Endothelial cell (in vitro differentiated cells): ENCODE data around the gene UACA. TPM values are rescaled to one million over a fixed set of nuclear protein-coding genes. Genes with fewer than 3 reads are reported as not detected.
"Not testable (repeated sequence)": the region's sequence is repeated elsewhere in the genome, so short reads cannot be mapped to it uniquely, and the experiment has no call there.

Source experiments
- DNase-seq: peaks from one replicate; pipeline ENCODE4 v3.0.0; 2021; ENCODE audit warnings: low spot score
- H3K27ac Mint-ChIP-seq: one replicate; pipeline ENCODE4 v1.8.0; 2021; ENCODE audit warnings: mixed read lengths, inconsistent platforms; ENCODE audit not compliant: unreplicated experiment
- H3K27me3 Mint-ChIP-seq: one replicate; pipeline ENCODE4 v1.8.0; 2021; ENCODE audit warnings: mild to moderate bottlenecking, moderate library complexity, mixed read lengths, inconsistent platforms; ENCODE audit not compliant: unreplicated experiment
- H3K36me3 Mint-ChIP-seq: one replicate; pipeline ENCODE4 v1.8.0; 2021; ENCODE audit warnings: mild to moderate bottlenecking, low read depth, mixed read lengths, inconsistent platforms; ENCODE audit not compliant: unreplicated experiment
- H3K4me1 Mint-ChIP-seq: one replicate; pipeline ENCODE4 v1.8.0; 2021; ENCODE audit warnings: mild to moderate bottlenecking, mixed read lengths, inconsistent platforms; ENCODE audit not compliant: unreplicated experiment
- H3K4me3 Mint-ChIP-seq: one replicate; pipeline ENCODE4 v1.8.0; 2021; ENCODE audit warnings: mild to moderate bottlenecking, mixed read lengths, inconsistent platforms; ENCODE audit not compliant: unreplicated experiment
- H3K9me3 Mint-ChIP-seq: one replicate; pipeline ENCODE4 v1.8.0; 2021; ENCODE audit warnings: mixed read lengths, inconsistent platforms; ENCODE audit not compliant: unreplicated experiment
- long read RNA-seq: library from polyadenylated mRNA; unstranded; transcript quantifications from one replicate; pipeline ENCODE4 v2.0.0, GENCODE V29; 2020; ENCODE audit not compliant: unreplicated experiment
- total RNA-seq: library from RNA; stranded (reverse); fragmentation: NEBNext Ultra II Directional; extraction: Animal tissue kit (Norgen Biotek cat#: 25700); gene quantifications from one replicate; pipeline ENCODE4 v1.2.1, GENCODE V29; 2021; ENCODE audit not compliant: unreplicated experiment
- TF ChIP-seq, protein P1 (sequence below): fragments of 200-600 bp; sonication (generic); IDR thresholded peaks from one replicate; pipeline ENCODE4 v1.5.0; 2021; ENCODE audit warnings: antibody characterized with exemption; ENCODE audit not compliant: unreplicated experiment

The UACA gene
- total RNA-seq: 34.2 TPM
- long read RNA-seq, partial matches to known transcripts: 18 of 22 reads
- long read RNA-seq, other reads (novel, unspliced or antisense): 4 of 22 reads

DNA sequence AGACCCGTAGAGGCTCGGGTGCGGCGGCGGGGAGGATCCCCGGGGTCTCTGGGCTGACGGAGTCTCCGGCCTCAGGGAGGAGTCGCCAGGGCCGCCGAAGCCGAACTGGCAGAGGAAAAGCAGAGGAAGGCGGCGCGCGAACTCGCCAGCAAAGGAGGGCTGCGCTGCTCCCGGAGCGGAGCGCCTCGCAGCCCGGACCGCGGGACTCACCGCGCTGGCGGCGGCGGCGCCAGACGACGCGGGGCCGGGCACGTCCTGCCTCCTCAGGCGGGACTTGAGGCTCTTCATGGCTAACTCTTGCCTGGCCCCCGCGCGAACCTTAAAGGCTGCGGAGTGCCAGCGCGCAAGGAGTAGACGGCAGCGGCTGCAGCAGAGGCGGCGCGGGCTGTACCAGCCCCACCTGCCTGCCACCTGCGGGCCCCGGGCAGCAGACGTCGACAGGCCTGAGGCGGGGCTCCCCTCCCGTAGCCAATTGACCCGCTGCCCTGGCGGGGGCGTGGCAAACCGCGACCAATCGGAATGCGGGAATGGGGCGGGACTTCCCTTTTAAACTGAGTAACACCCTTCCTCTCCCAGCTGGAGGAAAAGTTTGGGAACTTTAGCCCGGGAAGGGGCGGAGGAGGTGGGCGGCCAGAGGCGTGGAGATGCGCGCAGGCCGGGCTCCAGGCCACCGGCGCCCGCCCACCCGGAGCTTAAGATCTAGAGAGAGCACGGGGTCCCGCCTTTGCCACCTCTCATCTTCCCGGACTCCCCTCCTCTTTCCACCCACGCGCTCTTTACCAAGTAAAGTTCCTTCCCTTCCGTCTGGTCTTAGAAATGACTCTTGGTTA lies at the start of gene UACA:
Gene UACA, minus strand, starts transcription at position 439 of the 830 bp plus-strand sequence. Its CDS starts 151 bp downstream, at position 288.
- Mint-ChIP-seq H3K27me3 (peaks cover 4% of the 10 kb centered on the region), H3K36me3 (no peaks in the 10 kb centered on the region), H3K4me1 (peaks cover 4% of the 10 kb centered on the region), H3K4me3 (peak within 1 kb of the TSS; percentile 97), H3K9me3 (no peaks in the 10 kb centered on the region), H3K27ac (peak within 1 kb of the TSS; percentile 62)
- DNase-seq: peak; percentile 98
- TF ChIP-seq, protein P1, sequence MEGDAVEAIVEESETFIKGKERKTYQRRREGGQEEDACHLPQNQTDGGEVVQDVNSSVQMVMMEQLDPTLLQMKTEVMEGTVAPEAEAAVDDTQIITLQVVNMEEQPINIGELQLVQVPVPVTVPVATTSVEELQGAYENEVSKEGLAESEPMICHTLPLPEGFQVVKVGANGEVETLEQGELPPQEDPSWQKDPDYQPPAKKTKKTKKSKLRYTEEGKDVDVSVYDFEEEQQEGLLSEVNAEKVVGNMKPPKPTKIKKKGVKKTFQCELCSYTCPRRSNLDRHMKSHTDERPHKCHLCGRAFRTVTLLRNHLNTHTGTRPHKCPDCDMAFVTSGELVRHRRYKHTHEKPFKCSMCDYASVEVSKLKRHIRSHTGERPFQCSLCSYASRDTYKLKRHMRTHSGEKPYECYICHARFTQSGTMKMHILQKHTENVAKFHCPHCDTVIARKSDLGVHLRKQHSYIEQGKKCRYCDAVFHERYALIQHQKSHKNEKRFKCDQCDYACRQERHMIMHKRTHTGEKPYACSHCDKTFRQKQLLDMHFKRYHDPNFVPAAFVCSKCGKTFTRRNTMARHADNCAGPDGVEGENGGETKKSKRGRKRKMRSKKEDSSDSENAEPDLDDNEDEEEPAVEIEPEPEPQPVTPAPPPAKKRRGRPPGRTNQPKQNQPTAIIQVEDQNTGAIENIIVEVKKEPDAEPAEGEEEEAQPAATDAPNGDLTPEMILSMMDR: no peak

DNA sequence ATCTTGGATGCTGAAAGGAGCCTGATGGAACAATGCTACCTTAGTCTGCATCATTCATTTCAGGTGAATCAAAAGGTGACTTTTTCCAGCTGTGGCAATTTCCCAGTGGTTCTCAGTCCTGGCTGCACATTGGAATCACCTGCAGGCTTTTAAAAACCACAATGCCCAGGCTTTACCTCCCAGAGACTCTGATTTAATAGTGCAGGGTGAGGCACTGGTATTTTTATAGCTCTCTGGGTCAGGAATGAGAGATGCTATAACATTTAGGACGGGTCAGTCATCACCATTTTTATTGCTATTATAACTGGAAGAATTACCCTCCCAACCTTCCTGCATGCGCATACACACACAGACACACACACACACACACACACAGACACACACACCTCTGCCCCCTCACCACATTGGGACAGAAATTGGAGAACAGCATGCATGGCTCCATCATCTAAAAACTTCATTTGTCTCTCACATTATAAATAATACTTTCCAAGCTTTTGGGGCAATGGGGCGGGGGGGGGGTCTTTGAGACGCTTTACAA lies 49.5 kb upstream of the UACA start:
- DNase-seq: no peak
- Mint-ChIP-seq H3K9me3 (no peaks in the 10 kb centered on the region), H3K27ac (no peak overlapping the region), H3K27me3 (peaks cover 2% of the 10 kb centered on the region), H3K36me3 (no peaks in the 10 kb centered on the region), H3K4me1 (no peaks in the 10 kb centered on the region), H3K4me3 (no peak overlapping the region)
- TF ChIP-seq, protein P1: no peak

- H3K36me3 Mint-ChIP-seq: no peaks in the 10 kb centered on the region
- no peak overlapping the region for H3K27ac Mint-ChIP-seq
- DNase-seq: no peak
Observed at GRCh38 chr15:70810916-70811578, 47.7 kb upstream of the UACA start.

DNA sequence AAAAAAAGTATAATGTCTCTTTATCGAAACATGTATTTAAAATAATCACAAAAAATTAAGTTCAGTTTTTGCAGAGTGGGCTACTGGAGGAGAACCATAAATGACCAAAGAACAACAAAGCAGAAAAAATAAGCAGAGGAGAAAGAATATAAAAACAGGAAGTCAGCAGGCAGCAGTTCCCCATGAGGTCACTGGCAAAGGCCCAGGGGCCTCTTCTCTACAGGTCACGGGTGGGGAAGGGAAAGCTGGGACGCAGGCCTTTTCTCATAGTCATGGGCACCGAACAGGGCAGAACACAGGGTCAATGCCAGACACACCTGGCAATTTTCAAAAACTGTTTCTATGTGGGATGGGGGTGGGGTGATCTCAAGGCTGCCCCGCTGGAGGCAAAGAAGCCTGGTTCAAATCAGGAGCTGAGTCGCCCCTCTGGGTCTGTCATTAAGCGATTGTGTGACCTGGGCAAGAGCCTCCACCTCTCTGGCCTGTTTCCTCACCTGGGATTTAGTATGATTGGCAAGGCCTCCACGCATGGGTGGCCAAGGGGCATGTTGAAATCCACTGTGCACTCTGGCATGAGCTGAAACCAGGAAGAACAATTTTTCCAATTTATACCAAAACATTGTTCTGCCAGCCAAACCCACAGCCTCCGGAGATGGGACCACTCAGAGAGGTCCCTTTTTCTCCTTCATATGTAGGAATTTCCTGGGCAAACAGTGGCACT lies 43.8 kb upstream of the UACA start:
- no peak overlapping the region for H3K4me3 Mint-ChIP-seq
- no peak for DNase-seq
- H3K27ac Mint-ChIP-seq: no peak overlapping the region

More at GRCh38 chr15:70810916-70811578, 47.7 kb upstream of the UACA start:
- H3K9me3 Mint-ChIP-seq: no peaks in the 10 kb centered on the region
- peaks cover 2% of the 10 kb centered on the region for H3K27me3 Mint-ChIP-seq
- TF ChIP-seq, protein P1: no peak
- peaks cover 13% of the 10 kb centered on the region for H3K4me1 Mint-ChIP-seq
- no peak overlapping the region for H3K4me3 Mint-ChIP-seq

DNA sequence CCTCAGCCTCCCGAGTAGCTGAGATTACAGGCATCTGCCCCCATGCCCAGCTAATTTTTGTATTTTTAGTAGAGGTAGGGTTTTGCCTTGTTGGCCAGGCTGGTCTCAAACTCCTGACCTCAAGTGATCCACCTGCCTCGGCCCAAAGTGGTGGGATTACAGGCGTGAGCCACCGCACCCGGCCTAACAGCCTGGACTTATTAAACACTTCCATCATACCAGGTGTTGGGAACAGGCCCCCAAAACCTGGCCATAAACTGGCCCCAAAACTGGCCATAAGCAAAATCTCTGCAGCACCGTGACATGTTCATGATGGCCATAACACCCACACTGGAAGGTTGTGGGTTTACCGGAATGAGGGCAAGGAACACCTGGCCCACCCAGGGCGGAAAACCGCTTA lies 41.0 kb upstream of the UACA start:
- DNase-seq, H3K4me3 Mint-ChIP-seq, H3K36me3 Mint-ChIP-seq, H3K27ac Mint-ChIP-seq, H3K9me3 Mint-ChIP-seq, H3K27me3 Mint-ChIP-seq: not testable (repeated sequence)
- H3K4me1 Mint-ChIP-seq: peaks cover 15% of the 10 kb centered on the region

More for the DNA sequence above, 43.8 kb upstream of the UACA start:
- H3K9me3 Mint-ChIP-seq: no peaks in the 10 kb centered on the region
- peaks cover 13% of the 10 kb centered on the region for H3K4me1 Mint-ChIP-seq
- no peaks in the 10 kb centered on the region for H3K36me3 Mint-ChIP-seq
- TF ChIP-seq, protein P1: no peak
- H3K27me3 Mint-ChIP-seq: peaks cover 2% of the 10 kb centered on the region
